ENCODE measurements around the gene ANKRD36C.
"Not testable (repeated sequence)": the region's sequence is repeated elsewhere in the genome, so short reads cannot be mapped to it uniquely, and the experiment has no call there.

- TF ChIP-seq CTCF (conservative IDR thresholded peaks at IDR 0.05 in 1 of 2, IDR thresholded peaks at IDR 0.05 in 1 of 2; ENCODE audit: extremely low read depth in 1 of 2, insufficient read depth in 1 of 2, low read depth in 1 of 2, low read length in 2 of 2); EZH2 (IDR thresholded peaks at IDR 0.05; ENCODE audit: borderline replicate concordance, low read length): not testable (repeated sequence)
Observed at GRCh38 chr2:95789385-95789784, 202.2 kb downstream of the ANKRD36C start.

All from mammary epithelial cell (primary cell).